EH (cell line): ENCODE measurements around the gene PHLDB2.
"Not testable (repeated sequence)": the region's sequence is repeated elsewhere in the genome, so short reads cannot be mapped to it uniquely, and the experiment has no call there.

Experiments used
- DNase-seq: peaks from one replicate; pipeline ENCODE4 v3.0.0-alpha.2; 2015; ENCODE audit warnings: low read depth

PHLDB2 gene

DNA sequence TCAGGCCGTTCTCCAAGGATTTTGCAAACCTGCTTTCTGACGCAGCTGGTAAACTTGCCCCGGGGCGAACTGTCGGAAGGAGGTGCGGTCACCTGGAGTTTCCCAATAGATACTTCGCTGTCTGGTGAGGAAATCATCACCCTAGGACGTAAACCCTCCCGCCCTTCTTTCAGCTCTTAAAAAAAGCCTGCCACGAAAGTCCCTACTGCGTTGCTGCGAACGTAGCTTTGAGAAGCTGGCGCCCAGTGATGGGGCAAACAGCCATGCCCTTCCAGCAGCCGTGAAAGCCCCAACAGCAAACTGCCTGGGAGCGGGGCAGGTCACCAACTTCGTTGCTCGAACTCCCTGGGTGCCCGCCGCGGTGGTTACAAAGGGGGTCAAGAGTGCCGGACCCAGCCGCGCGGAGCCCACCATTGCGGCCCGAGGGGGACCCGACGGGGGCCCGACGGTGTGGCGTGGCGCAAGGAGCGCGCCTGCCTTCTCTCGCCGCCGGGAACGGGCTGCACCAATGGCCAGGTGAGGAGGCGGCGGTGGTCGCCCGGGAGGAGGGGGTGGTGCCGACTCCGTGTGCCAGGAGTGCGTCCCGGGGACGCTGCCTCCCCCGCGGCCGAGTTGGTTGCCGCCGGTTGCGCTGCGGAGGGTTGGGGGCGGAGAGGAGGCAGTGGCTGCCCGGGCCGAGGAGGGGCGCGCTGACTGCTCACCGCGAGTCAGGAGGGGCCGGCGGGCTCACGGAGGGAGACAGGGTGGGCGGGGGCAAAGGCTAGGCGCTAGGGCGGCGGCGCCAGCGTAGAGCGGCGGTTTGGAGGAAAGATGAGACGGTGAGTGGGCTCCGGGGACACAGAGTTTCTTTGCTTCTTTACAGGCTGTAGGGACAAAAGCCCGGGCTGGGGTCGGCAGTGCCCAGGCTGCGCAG, at the start of gene PHLDB2:
Gene PHLDB2 (plus strand): TSS at position 205 of the 913 bp plus-strand sequence. CDS start 24,813 bp downstream, outside the sequence.
- peak; percentile 89 for DNase-seq

GRCh38 chr3:111810909-111811308, 48.2 kb upstream of the PHLDB2 start:
- peak; percentile 93 for DNase-seq

DNA sequence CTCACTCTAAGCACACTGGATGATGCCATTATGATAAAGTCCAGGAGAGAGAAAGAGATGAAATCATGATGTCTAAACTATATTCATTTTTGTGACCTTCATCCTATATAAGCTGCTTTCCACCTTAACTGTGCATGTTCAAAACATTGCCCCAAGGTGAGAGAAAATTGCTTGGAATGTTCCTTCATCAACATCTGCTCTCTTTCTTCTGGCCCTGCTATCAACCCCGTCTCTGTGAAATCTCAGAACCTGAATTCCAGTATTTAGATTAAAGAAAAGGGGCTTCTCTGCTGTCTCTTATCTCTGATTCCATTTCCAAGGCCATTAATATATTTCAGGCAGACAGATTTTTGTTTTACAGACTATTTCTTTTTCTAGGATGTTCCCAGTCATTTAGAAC, 47.3 kb upstream of the PHLDB2 start:
- DNase-seq: no peak

GRCh38 chr3:111812701-111813100, 46.4 kb upstream of the PHLDB2 start:
- DNase-seq: peak; percentile 41

- DNase-seq: no peak
Observed at GRCh38 chr3:111813441-111813840, 45.6 kb upstream of the PHLDB2 start.

GRCh38 chr3:111813979-111814378, 45.1 kb upstream of the PHLDB2 start:
- DNase-seq: no peak

GRCh38 chr3:111816771-111817170, 42.3 kb upstream of the PHLDB2 start:
- DNase-seq: not testable (repeated sequence)

DNA sequence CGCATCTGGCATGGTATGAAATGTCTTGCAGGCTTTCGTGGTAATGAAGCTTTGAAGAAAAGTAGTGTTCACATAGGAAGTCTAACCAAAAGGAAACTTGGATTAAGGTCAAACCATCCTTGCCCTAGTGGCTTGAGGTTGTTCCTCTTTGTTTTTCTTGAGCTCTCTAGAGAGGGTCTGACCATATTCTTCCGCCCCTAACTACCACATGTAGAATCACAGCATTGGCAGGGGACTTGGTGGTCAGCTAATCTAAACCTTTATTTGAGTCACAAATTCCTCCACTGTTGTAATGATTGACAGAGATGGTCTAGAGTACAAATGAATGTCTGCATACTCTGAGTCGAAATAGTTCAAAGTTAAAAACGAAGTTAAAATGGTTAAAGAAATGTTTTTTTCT, 39.1 kb upstream of the PHLDB2 start:
- DNase-seq: no peak

GRCh38 chr3:111820651-111821050, 38.4 kb upstream of the PHLDB2 start:
- no peak for DNase-seq

DNA sequence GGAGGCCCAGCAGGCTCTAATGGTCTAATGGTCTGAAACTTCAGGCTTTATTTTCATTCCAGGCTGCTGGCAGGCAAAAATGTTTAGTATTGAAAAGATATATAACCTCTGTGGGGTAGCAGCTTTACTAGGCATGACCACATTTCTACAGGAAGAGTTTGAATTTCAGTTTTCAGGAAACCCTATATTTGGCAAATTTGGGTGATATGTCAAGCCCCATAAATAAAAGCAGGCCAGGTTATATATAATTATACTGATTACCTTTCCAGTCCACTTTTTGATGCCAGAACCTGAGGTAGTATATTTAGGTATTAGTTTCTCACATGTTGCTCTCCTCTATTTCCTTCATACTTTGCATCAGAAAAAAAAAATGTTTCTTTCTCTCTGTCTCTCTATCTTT, 37.2 kb upstream of the PHLDB2 start:
- no peak for DNase-seq

DNA sequence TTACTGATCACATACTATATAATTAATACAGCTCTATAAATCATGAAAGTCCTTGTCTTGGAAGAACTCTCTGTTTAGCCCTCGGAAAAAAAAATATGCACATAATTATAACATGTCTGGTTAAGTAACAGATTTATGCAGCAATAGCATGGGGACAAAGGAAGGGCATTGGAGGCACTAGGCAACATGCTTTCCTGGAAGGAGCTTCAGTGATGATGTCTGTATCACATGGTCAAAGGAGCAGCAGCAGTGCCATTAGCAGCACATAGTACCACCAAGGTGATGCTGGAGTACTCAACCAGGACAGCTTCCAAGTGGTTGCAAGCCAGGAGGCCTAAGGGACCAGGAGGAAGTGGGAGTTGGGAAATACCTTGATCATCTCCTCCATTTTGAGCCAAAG, 36.3 kb upstream of the PHLDB2 start:
- DNase-seq: no peak

GRCh38 chr3:111823341-111823855, 35.7 kb upstream of the PHLDB2 start:
- peak; percentile 50 for DNase-seq

GRCh38 chr3:111824351-111824750, 34.7 kb upstream of the PHLDB2 start:
- DNase-seq: no peak

DNA sequence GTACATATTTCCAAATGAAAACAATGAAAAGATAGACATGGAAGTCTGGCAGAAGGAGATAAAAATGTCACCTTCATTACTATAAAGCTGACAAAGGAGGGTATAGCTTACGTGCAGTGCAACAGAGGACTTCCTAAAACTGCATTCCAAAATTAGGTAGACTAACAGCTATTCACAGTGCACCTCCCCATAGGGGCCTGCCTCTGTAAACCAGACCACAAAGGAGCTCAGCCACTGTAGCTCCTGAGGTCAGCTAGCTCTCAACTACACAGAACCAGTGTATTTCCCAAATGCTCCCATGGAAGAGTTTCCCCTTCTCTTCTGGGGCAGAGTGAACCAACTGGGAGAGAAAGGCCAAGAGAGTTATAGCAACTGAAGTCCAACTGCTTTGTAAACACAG, 31.2 kb upstream of the PHLDB2 start:
- no peak for DNase-seq

DNA sequence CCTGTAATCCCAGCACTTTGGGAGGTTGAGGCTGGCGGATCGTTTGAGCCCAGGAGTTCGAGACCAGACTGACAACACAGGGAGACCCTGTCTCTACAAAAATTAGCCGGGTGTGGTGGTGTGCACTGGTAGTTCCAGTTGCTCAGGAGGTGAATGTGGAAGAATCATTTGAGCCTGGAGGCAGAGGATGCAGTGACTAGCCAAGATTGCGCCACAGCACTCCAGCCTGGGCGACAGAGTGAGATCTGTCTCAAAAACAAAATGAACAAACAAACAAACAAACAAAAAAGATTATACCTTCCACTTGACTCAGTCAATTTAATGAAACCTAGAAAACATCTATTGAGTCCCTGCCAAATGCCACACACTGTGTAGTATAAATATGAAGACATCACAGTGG, 30.5 kb upstream of the PHLDB2 start:
- DNase-seq: no peak

GRCh38 chr3:111829023-111829422, 30.0 kb upstream of the PHLDB2 start:
- no peak for DNase-seq

GRCh38 chr3:111831840-111832239, 27.2 kb upstream of the PHLDB2 start:
- no peak for DNase-seq

GRCh38 chr3:111837112-111837511, 22.0 kb upstream of the PHLDB2 start:
- DNase-seq: no peak

DNA sequence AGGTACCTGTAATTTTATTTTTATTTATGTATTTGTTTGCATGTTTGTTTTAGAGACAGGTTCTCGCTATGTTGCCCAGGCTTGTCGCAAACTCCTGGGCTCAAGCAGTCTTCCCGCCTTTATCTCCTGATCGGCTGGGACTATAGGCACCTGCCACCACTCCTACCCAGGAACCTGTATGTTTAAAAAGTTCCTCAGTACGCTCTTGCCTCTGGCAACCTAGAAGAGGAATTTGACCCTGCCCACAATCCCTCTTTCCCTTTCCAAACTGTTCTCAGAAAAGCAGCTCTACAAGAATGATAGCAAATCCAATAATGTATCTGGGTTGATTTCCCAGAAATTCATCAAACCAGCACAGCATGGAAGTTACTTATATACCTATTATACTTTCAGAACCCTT, 20.9 kb upstream of the PHLDB2 start:
- DNase-seq: no peak

DNA sequence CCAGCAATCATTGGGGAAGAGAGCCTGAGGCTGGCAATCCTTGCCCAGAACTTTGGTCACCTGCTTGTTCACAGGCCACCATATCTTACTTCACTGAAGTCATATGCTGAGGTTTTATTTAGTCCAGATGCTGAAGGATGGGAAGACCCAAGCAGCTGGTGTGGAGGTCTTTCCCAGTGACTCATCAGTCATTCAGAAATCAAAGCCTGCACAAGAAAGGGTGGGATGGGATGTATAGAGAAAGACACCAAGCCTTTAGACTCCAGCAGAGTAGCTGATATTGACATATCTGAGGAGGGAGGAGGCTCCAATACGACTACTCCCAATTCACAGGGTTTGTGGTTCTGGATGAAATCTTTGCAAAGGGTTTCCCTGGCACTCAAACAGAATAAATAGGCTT, 13.0 kb upstream of the PHLDB2 start:
- DNase-seq: peak; percentile 71

- DNase-seq: peak; percentile 87
Observed at GRCh38 chr3:111846717-111847116, 12.3 kb upstream of the PHLDB2 start.

DNA sequence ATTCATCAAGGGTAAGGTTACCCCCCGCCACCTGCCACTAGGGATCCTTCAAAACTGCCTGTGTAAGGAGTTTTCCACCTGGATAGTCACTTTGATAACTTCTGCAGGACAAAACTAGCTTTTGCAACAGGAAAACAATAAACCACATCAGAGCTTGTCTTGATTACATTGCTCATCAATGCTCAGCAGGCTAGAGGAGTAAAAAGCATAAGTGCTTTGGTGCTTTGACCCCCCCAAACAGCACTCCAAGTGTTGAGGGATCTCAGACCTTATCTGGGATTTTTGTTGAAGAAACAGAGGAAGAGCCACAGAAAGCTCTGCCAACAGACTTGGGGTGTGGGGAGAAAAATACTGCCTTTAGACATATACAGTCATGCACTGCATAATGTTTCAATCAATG, 10.8 kb upstream of the PHLDB2 start:
- DNase-seq: no peak

GRCh38 chr3:111848778-111849177, 10.3 kb upstream of the PHLDB2 start:
- DNase-seq: no peak

GRCh38 chr3:111850537-111850936, 8.5 kb upstream of the PHLDB2 start:
- peak; percentile 79 for DNase-seq
